Panc1 (cell line): ENCODE data around the gene TERB1. TPM values are rescaled to one million over a fixed set of nuclear protein-coding genes. Genes with fewer than 3 reads are reported as not detected.

Source experiments
- ATAC-seq: fragments of 200-7000 bp; cut with Tn5 transposase; 2 replicates; pipeline ENCODE4 v1.9.1; 2020; ENCODE audit warnings: mild to moderate bottlenecking, moderate library complexity
- BruUV-seq: library from RNA; stranded (reverse); fragments of 400-500 nt; replicated peaks from 2 replicates; lab custom pipeline; 2021; lab: Mats Ljungman, UMichigan
- CTCF ChIA-PET: fragments of 300-600 bp; sonication (Branson Sonifier 250); formaldehyde crosslinking; loops from one replicate; lab custom pipeline; 2022; ENCODE audit warnings: antibody characterized with exemption; lab: Charles Lee
- POLR2A ChIA-PET: fragments of 300-600 bp; sonication (Branson Sonifier 250); formaldehyde crosslinking; loops from one replicate; lab custom pipeline; 2022; ENCODE audit warnings: antibody characterized with exemption; lab: Charles Lee
- DNase-seq: peaks from one replicate; pipeline ENCODE4 v3.0.0-alpha.2; 2010; ENCODE audit warnings: low read depth, low spot score
- H3K27ac ChIP-seq: 2 replicates; pipeline ENCODE4 v1.5.1; 2011; ENCODE audit warnings: mild to moderate bottlenecking, low read length, inconsistent platforms
- H3K27me3 ChIP-seq: fragments of 200-500 bp; sonication (Bioruptor generic); 2 replicates; pipeline ENCODE4 v1.6.0; 2014; ENCODE audit warnings: low read length, inconsistent platforms; ENCODE audit not compliant: control insufficient read depth, insufficient read depth
- H3K36me3 ChIP-seq: fragments of 200-500 bp; sonication (Bioruptor generic); 2 replicates; pipeline ENCODE4 v1.5.1; 2014; ENCODE audit warnings: inconsistent platforms, mild to moderate bottlenecking, low read length, moderate library complexity; ENCODE audit not compliant: control insufficient read depth, insufficient read depth
- H3K4me1 ChIP-seq: 2 replicates; pipeline ENCODE4 v1.5.1; 2011; ENCODE audit warnings: inconsistent platforms, mild to moderate bottlenecking, low read length, moderate library complexity; ENCODE audit not compliant: control insufficient read depth, insufficient read depth
- H3K4me3 ChIP-seq, 2 experiments: 2 replicates each; pipeline ENCODE4 v1.5.1; 2011 to 2012; ENCODE audit warnings: low read depth in 2 of 2, low read length in 2 of 2, mild to moderate bottlenecking in 2 of 2, inconsistent platforms in 1 of 2, moderate library complexity in 1 of 2
- H3K9me3 ChIP-seq: fragments of 200-500 bp; sonication (Bioruptor generic); 2 replicates; pipeline ENCODE4 v1.5.1; 2014; ENCODE audit warnings: low read depth, mild to moderate bottlenecking, inconsistent platforms, low read length, moderate library complexity; ENCODE audit not compliant: control insufficient read depth, insufficient read depth
- CTCF ChIP-seq: fragments of 450-650 bp; IDR thresholded peaks from 2 replicates; pipeline ENCODE4 v1.5.1; 2017; ENCODE audit warnings: mild to moderate bottlenecking
- POLR2AphosphoS5 ChIP-seq: IDR thresholded peaks from 2 replicates; pipeline ENCODE4 v1.6.1; 2012; ENCODE audit warnings: mild to moderate bottlenecking, low read depth, low read length, moderate library complexity
- SIN3A ChIP-seq: IDR thresholded peaks from 2 replicates; pipeline ENCODE4 v1.6.1; 2012; ENCODE audit warnings: low read depth, mild to moderate bottlenecking, low read length, moderate library complexity, borderline replicate concordance; ENCODE audit not compliant: insufficient read depth
- TCF7L2 ChIP-seq: IDR thresholded peaks from 2 replicates; pipeline ENCODE4 v1.6.1; 2011; ENCODE audit warnings: mild to moderate bottlenecking, low read depth, low read length, inconsistent platforms
- in situ Hi-C: cut with HindIII; loops from 2 replicates; pipeline ENCODE4 v1.10.0; 2016; ENCODE audit warnings: low sequenced_read_pairs, low pct_unique_long_range_greater_than_20kb
- intact Hi-C: fragments of 100-400 bp; cut with micrococcal nuclease; formaldehyde crosslinking; loops from one replicate; pipeline ENCODE4 v1.10.0; 2022; ENCODE audit not compliant: unreplicated experiment
- total RNA-seq: library from RNA; stranded (reverse); gene quantifications from one replicate; pipeline ENCODE4 v1.2.1, GENCODE V29; 2021; ENCODE audit not compliant: unreplicated experiment
- TF ChIP-seq, protein P1 (sequence below), 2 experiments: IDR thresholded peaks; 2 replicates each; pipeline ENCODE4 v1.6.1; 2011 to 2012; ENCODE audit warnings: low read depth in 2 of 2, control low read depth in 1 of 2, low read length in 1 of 2, mild to moderate bottlenecking in 1 of 2, moderate library complexity in 1 of 2; ENCODE audit not compliant: insufficient read depth in 1 of 2

TERB1 gene
- total RNA-seq, 1 experiment from 2014 or later = not detected

- no peak for ATAC-seq
- CTCF ChIA-PET = interaction anchor here (0.6 to 0.7 kb wide), 2 partner anchors 10 to 43 kb away, joined by 5 to 7 read pairs; no protein-coding TSS in a partner anchor
- no peaks in the 10 kb centered on the region for H3K36me3 ChIP-seq
- no peak overlapping the region for H3K27ac ChIP-seq
- no peaks in the 10 kb centered on the region for H3K9me3 ChIP-seq
- POLR2A ChIA-PET = interaction anchor here (0.6 kb wide), 1 partner anchor 52 kb away, joined by 12 read pairs; no protein-coding TSS in a partner anchor
- BruUV-seq = no TSS peak
- no peaks in the 10 kb centered on the region for H3K4me1 ChIP-seq
- TF ChIP-seq SIN3A (no peak), CTCF (no peak), POLR2AphosphoS5 (no peak), TCF7L2 (no peak)
- TF ChIP-seq, protein P1, sequence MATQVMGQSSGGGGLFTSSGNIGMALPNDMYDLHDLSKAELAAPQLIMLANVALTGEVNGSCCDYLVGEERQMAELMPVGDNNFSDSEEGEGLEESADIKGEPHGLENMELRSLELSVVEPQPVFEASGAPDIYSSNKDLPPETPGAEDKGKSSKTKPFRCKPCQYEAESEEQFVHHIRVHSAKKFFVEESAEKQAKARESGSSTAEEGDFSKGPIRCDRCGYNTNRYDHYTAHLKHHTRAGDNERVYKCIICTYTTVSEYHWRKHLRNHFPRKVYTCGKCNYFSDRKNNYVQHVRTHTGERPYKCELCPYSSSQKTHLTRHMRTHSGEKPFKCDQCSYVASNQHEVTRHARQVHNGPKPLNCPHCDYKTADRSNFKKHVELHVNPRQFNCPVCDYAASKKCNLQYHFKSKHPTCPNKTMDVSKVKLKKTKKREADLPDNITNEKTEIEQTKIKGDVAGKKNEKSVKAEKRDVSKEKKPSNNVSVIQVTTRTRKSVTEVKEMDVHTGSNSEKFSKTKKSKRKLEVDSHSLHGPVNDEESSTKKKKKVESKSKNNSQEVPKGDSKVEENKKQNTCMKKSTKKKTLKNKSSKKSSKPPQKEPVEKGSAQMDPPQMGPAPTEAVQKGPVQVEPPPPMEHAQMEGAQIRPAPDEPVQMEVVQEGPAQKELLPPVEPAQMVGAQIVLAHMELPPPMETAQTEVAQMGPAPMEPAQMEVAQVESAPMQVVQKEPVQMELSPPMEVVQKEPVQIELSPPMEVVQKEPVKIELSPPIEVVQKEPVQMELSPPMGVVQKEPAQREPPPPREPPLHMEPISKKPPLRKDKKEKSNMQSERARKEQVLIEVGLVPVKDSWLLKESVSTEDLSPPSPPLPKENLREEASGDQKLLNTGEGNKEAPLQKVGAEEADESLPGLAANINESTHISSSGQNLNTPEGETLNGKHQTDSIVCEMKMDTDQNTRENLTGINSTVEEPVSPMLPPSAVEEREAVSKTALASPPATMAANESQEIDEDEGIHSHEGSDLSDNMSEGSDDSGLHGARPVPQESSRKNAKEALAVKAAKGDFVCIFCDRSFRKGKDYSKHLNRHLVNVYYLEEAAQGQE (IDR thresholded peaks at IDR 0.05; ENCODE audit: insufficient read depth in 1 of 2, low read depth in 2 of 2, low read length in 1 of 2) = no peak
- DNase-seq = no peak
- no peaks in the 10 kb centered on the region for H3K27me3 ChIP-seq
- in situ Hi-C loops (no loop called here), intact Hi-C loops (no loop called here)
- H3K4me3 ChIP-seq = no peak overlapping the region
Measured at GRCh38 chr16:66714062-66714461, 87.3 kb downstream of the TERB1 start.

GRCh38 chr16:66713076-66713475, 88.3 kb downstream of the TERB1 start:
- ATAC-seq (no peak), DNase-seq (no peak)
- Histone ChIP-seq H3K4me1 (no peaks in the 10 kb centered on the region), H3K27ac (no peak overlapping the region), H3K4me3 (no peak overlapping the region), H3K9me3 (no peaks in the 10 kb centered on the region), H3K27me3 (no peaks in the 10 kb centered on the region), H3K36me3 (no peaks in the 10 kb centered on the region)
- in situ Hi-C loops (no loop called here), intact Hi-C loops (no loop called here)
- no TSS peak for BruUV-seq
- CTCF ChIA-PET = no interaction called here
- POLR2A ChIA-PET = no interaction called here
- TF ChIP-seq CTCF (no peak), POLR2AphosphoS5 (no peak), SIN3A (no peak), TCF7L2 (no peak)
- TF ChIP-seq, protein P1 (IDR thresholded peaks at IDR 0.05; ENCODE audit: insufficient read depth in 1 of 2, low read depth in 2 of 2, low read length in 1 of 2) = no peak
